ENCODE data around the gene CFAP77. TPM values are rescaled to one million over a fixed set of nuclear protein-coding genes. Genes with fewer than 3 reads are reported as not detected.

Gene CFAP77
- total and polyA plus RNA-seq, 2 experiments from 2014 or later = not detected

DNA sequence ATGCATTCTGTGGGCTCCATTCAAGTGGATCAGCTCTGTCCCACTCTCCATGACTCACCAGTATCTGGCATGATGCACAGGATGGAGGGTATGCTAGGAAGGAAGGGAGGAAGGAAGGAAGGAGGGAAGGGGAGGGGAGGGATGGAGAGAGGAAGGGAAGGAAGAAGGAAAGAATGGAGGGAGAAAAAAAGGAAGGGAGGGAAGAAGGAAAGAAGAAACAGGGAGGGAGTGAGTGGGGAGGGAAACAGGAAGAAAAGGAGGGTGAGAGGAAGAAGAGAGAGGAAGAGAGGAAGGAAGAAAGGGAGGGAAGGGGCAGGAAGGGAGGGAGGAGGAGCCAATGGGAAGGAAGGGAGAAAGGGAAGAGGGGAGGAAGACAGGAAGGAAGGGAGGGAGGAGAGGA, 167.1 kb downstream of the CFAP77 start:
- Histone ChIP-seq H3K4me2 (ENCODE audit: unreplicated experiment) (no peak overlapping the region), H3K27ac (no peak overlapping the region), H2AFZ (no peak overlapping the region), H3F3A (ENCODE audit: insufficient read depth) (no peaks in the 10 kb centered on the region), H3K9ac (no peak overlapping the region), H3K79me2 (ENCODE audit: insufficient read depth) (no peaks in the 10 kb centered on the region), H3K9me3 (ENCODE audit: low read depth) (no peaks in the 10 kb centered on the region), H3K4me3 (no peak overlapping the region), H3K36me3 (ENCODE audit: low read depth) (no peaks in the 10 kb centered on the region), H4K20me1 (ENCODE audit: insufficient read depth) (no peaks in the 10 kb centered on the region), H3K9me2 (ENCODE audit: insufficient read depth) (no peaks in the 10 kb centered on the region), H3K27me3 (replicated peaks; ENCODE audit: insufficient read depth) (peaks cover 67% of the 10 kb centered on the region), H3K4me1 (ENCODE audit: insufficient read depth) (no peaks in the 10 kb centered on the region)
- no peak for TF ChIP-seq EZH2phosphoT487 (IDR thresholded peaks at IDR 0.05; ENCODE audit: insufficient read depth, low read depth)
- no peak for TF ChIP-seq EZH2 (IDR thresholded peaks at IDR 0.05; ENCODE audit: insufficient read depth, poor library complexity, severe bottlenecking)
- in situ Hi-C loops (cut with MboI) = loop anchor here (10.0 kb wide), 1 partner anchor 162 kb away; the partner anchor contains the start of gene CFAP77
- no peak for DNase-seq

DNA sequence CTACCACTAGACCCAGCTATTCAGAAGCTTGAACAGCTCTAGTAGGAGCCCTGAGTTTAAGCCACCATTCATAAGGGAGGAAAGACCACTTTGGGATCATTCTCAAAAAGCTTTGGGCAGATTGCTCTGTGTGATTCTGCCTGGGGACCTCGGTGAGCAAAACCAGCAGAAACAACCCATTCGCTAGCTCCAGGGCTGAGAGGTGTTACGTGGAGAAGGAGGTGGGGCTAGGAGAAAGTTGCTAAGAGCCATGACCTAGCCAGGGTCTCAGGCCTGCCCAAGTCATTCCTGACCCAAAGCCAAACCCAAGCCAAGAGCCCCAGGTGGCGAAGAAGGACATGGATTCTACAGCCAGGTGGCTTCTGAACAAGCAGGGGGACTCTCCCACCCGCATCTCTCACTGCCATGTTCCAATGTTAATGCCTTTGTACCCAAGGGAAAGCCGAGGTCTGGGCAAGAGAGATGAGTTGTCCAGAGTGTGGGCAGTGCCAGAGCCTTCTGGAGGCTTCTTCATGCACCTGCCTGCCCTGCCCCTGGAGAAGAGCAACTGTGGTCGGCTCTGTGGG, 168.4 kb downstream of the CFAP77 start:
- Histone ChIP-seq H3K9ac (no peak overlapping the region), H3K4me1 (ENCODE audit: insufficient read depth) (no peaks in the 10 kb centered on the region), H3K27ac (no peak overlapping the region), H2AFZ (no peak overlapping the region), H3K9me3 (ENCODE audit: low read depth) (no peaks in the 10 kb centered on the region), H3K27me3 (replicated peaks; ENCODE audit: insufficient read depth) (peaks cover 64% of the 10 kb centered on the region), H4K20me1 (ENCODE audit: insufficient read depth) (no peaks in the 10 kb centered on the region), H3K9me2 (ENCODE audit: insufficient read depth) (no peaks in the 10 kb centered on the region), H3K36me3 (ENCODE audit: low read depth) (no peaks in the 10 kb centered on the region), H3K79me2 (ENCODE audit: insufficient read depth) (no peaks in the 10 kb centered on the region), H3F3A (ENCODE audit: insufficient read depth) (no peaks in the 10 kb centered on the region), H3K4me3 (no peak overlapping the region), H3K4me2 (ENCODE audit: unreplicated experiment) (no peak overlapping the region)
- DNase-seq = no peak
- WGBS, 2 experiments (ENCODE audit: low coverage in 1 of 2, low lambda C conversion rate in 2 of 2, missing lambda C conversion rate in 2 of 2) = 41 to 45% methylated on average over 7 of the region's 7 CpGs
- in situ Hi-C loops (cut with MboI) = loop anchor here (10.0 kb wide), 1 partner anchor 164 kb away; the partner anchor contains the start of gene CFAP77
- no peak for TF ChIP-seq EZH2phosphoT487 (IDR thresholded peaks at IDR 0.05; ENCODE audit: insufficient read depth, low read depth)
- TF ChIP-seq EZH2 (IDR thresholded peaks at IDR 0.05; ENCODE audit: insufficient read depth, poor library complexity, severe bottlenecking) = no peak

DNA sequence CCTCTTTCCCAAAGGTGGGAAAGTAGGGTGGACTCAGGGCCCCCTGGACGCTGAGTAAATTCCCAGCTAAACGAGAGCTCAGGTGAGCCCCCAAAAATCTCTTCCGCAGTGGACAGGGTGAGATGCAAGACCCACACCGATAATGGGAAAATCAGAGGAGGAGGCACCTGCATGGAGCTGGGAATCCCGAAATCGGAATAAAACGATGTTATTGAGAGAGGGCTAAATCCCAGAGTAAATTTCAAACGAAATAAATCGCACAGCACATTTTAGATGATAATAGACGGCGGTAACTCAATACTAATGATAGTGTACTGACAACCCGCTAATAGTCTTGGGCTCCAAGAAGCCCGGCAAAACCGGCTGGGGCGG, 169.4 kb downstream of the CFAP77 start:
- Histone ChIP-seq H3K4me3 (no peak overlapping the region), H3K9ac (no peak overlapping the region), H3K4me1 (ENCODE audit: insufficient read depth) (no peaks in the 10 kb centered on the region), H3F3A (ENCODE audit: insufficient read depth) (no peaks in the 10 kb centered on the region), H4K20me1 (ENCODE audit: insufficient read depth) (no peaks in the 10 kb centered on the region), H3K27ac (no peak overlapping the region), H3K4me2 (ENCODE audit: unreplicated experiment) (no peak overlapping the region), H3K79me2 (ENCODE audit: insufficient read depth) (no peaks in the 10 kb centered on the region), H2AFZ (no peak overlapping the region), H3K9me3 (ENCODE audit: low read depth) (no peaks in the 10 kb centered on the region), H3K27me3 (replicated peaks; ENCODE audit: insufficient read depth) (peaks cover 71% of the 10 kb centered on the region), H3K36me3 (ENCODE audit: low read depth) (no peaks in the 10 kb centered on the region), H3K9me2 (ENCODE audit: insufficient read depth) (no peaks in the 10 kb centered on the region)
- WGBS, 2 experiments (ENCODE audit: low coverage in 1 of 2, low lambda C conversion rate in 2 of 2, missing lambda C conversion rate in 2 of 2) = 9 to 13% methylated on average over 15 of the region's 15 CpGs
- peak; percentile 83 for TF ChIP-seq EZH2 (IDR thresholded peaks at IDR 0.05; ENCODE audit: insufficient read depth, poor library complexity, severe bottlenecking)
- TF ChIP-seq EZH2phosphoT487 (IDR thresholded peaks at IDR 0.05; ENCODE audit: insufficient read depth, low read depth) = peak; percentile 85; the same call in 1 of the 2 replicates
- no peak for DNase-seq
- in situ Hi-C loops (cut with MboI) = loop anchor here (10.0 kb wide), 1 partner anchor 165 kb away; the partner anchor contains the start of gene CFAP77

DNA sequence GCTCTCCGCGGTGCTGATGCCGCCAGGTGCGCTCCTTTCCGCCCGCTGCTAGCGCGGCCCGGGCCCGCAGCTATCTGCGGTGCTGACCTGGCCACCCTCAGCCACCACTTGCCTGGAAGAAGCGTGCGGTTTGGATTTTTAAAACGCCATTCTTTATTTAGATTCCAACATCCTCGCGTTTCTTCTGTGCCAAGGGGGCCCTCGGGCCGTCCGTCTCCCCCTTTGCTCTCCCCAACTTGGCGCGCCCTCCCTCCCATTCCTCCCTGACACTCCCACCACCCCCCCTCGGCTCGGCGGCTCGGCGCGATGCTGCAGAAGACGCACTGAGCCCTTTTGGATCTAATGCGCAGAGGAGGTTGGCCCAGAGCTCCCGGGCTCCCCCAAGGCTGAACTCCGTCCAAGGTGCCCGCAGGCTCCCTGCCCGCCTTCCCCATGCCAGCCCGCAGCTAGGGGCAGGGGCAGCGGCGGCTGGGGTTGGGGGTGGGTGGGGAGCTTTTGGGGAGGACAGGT, 172.3 kb downstream of the CFAP77 start, which contains the start of gene BARHL1:
BARHL1 (plus strand) TSS at position 331 of the 510 bp plus-strand sequence. CDS start 192 bp downstream, outside the sequence.
- in situ Hi-C loops (cut with MboI) = no loop called here
- Histone ChIP-seq H3K27me3 (replicated peaks; ENCODE audit: insufficient read depth) (peaks cover 89% of the 10 kb centered on the region), H2AFZ (no peak within 1 kb of the TSS), H3K27ac (no peak within 1 kb of the TSS), H3K9ac (no peak within 1 kb of the TSS), H3K9me2 (ENCODE audit: insufficient read depth) (no peaks in the 10 kb centered on the region), H3K4me3 (peak within 1 kb of the TSS; percentile 45), H3F3A (ENCODE audit: insufficient read depth) (no peaks in the 10 kb centered on the region), H3K9me3 (ENCODE audit: low read depth) (no peaks in the 10 kb centered on the region), H3K36me3 (ENCODE audit: low read depth) (no peaks in the 10 kb centered on the region), H3K79me2 (ENCODE audit: insufficient read depth) (no peaks in the 10 kb centered on the region), H3K4me2 (ENCODE audit: unreplicated experiment) (peak within 1 kb of the TSS; percentile 62), H3K4me1 (ENCODE audit: insufficient read depth) (no peaks in the 10 kb centered on the region), H4K20me1 (ENCODE audit: insufficient read depth) (no peaks in the 10 kb centered on the region)
- TF ChIP-seq EZH2 (IDR thresholded peaks at IDR 0.05; ENCODE audit: insufficient read depth, poor library complexity, severe bottlenecking) (no peak), EZH2phosphoT487 (IDR thresholded peaks at IDR 0.05; ENCODE audit: insufficient read depth, low read depth) (no peak)
- DNase-seq = no peak
- WGBS, 2 experiments (ENCODE audit: low coverage in 1 of 2, low lambda C conversion rate in 2 of 2, missing lambda C conversion rate in 2 of 2) = 7 to 8% methylated on average over 32 to 36 of the region's 36 CpGs
